Pancreas (tissue), 10 donors: ENCODE data around the gene DMD. TPM values are rescaled to one million over a fixed set of nuclear protein-coding genes. Genes with fewer than 3 reads are reported as not detected.

Experiments
- ATAC-seq, 4 donors: fragments of 200-7000 bp; cut with Tn5 transposase; one replicate each; pipeline versions ENCODE4 v1.8.0 to v1.9.1; 2020; ENCODE audit warnings: mild to moderate bottlenecking in 4 of 4, moderate library complexity in 4 of 4
- DNase-seq, 6 donors: peaks; one replicate each; pipeline ENCODE4 v3.0.0-alpha.2; 2020
- FAIRE-seq: peaks from 2 replicates; lab custom pipeline; 2012; peaks lifted over from hg19 to GRCh38; lab: Jason Lieb, UNC
- H3K27ac ChIP-seq, 4 donors: fragments of 200-600 bp; sonication (generic); 1 replicate in 3 of 4; 2 replicates in 1 of 4; pipeline versions ENCODE4 v1.5.0 to v1.8.0; 2020
- H3K27me3 ChIP-seq, 4 donors: fragments of 200-600 bp; one replicate each; pipeline ENCODE4 v1.8.0; 2021
- H3K36me3 ChIP-seq, 3 donors: fragments of 200-600 bp; sonication (generic) in 1 of 3; one replicate each; pipeline versions ENCODE4 v1.5.0 to v1.8.0; 2020 to 2021
- H3K4me1 ChIP-seq, 3 donors: fragments of 200-600 bp; one replicate each; pipeline ENCODE4 v1.8.0; 2021
- H3K4me3 ChIP-seq, 4 donors: fragments of 200-600 bp; sonication (generic) in 2 of 4; one replicate each; pipeline versions ENCODE4 v1.5.0 to v1.8.0; 2020 to 2021
- H3K9me3 ChIP-seq, 4 donors: fragments of 200-600 bp; one replicate each; pipeline ENCODE4 v1.8.0; 2021
- WGBS, 2 donors: extraction: QIAGEN DNeasy Blood & Tissue Kit; methylation state at CpG; one replicate each; pipeline ENCODE4 v1.1.7; 2013; 5-methylcytosine and 5-hydroxymethylcytosine counted together
- intact Hi-C, 3 donors: fragments of 100-400 bp; cut with DNase I; formaldehyde crosslinking; loops; one replicate each; pipeline versions ENCODE4 v1.11.1 to v1.14.2; 2022
- polyA plus RNA-seq, 2 donors: library from polyadenylated mRNA; stranded (reverse); fragments of 200-250 nt; gene quantifications; one replicate each; pipeline ENCODE4 v1.2.3, GENCODE V29; 2013
- total RNA-seq, 6 donors: library from RNA; stranded (reverse); fragmentation: NEBNext Ultra II Directional in 4 of 6; extraction: Animal tissue kit (Norgen Biotek cat#: 25700) in 4 of 6; gene quantifications; one replicate each; pipeline versions ENCODE4 v1.2.1 to v1.2.4, GENCODE V29; 2021 to 2023
- TF ChIP-seq, protein P1 (sequence below), 4 donors: fragments of 200-600 bp; sonication (generic) in 3 of 4; IDR thresholded peaks; one replicate each; pipeline versions ENCODE4 v1.5.0 to v1.8.0; 2021; ENCODE audit warnings: antibody characterized with exemption in 4 of 4
- donor health status: healthy with polysubstance abuse.
- donor health status: DM: no; HTN: no; CAD: no; lungs with moderate emphysema.
- donor health status: DM: no; HTN: no; CAD: no.
- donor health status: control.
- donor health status: control.
- donor health status: Bipolar disorder and iron deficiency.
- donor health status: DM: yes; HTN: yes; CAD: no.
- donor health status: DM: no; HTN: no; CAD: no.
- donor health status: DM: no; HTN: no; CAD: no.
- donor health status: DM: yes; HTN: yes; CAD: no.

DMD gene
- total and polyA plus RNA-seq, 8 donors, result 9.1 to 46.5 (median 32.1) TPM

DNA sequence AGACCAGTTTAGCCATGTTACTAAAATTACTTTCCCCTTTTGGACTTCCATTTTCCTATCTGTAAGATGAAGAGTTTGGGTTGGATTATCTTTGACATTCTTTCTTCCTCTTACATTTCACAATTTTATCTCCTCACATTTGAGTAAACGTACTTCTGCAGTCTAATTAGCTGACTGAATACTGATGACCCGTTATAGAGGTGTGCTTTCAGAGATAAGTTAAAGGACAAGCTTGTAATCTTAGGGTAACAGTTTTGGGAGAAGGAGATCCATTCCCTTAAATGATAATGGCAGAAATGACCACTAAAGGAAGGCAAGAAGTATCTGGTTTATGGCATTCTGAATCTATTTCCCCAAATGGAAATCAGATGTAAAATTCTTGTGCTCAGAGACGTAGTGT, 1916.9 kb downstream of the DMD start:
- H3K36me3 ChIP-seq, result no peaks in the 10 kb centered on the region
- intact Hi-C loops, result no loop called here
- no peak for FAIRE-seq

DNA sequence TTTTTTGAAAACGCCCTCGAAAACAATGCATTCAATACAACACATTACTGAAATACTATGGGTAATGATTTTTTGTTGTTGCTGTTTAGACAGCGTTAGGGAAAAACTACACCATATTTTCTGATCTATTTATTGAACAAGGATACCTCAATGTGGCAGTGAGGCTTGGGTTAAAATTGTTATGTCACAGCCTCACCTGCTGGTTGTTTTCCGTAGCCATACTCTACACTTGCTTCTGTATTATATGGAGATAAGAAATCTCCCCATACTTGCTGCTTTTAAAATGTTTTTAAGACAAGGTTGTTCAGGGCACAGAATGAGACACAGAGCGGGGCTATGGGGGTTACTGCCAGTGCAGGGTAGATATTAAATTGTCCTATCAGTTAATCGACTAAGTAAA, 1917.9 kb downstream of the DMD start:
- no peaks in the 10 kb centered on the region for H3K4me1 ChIP-seq
- no peaks in the 10 kb centered on the region for H3K9me3 ChIP-seq
- ATAC-seq (peak; percentile 60 to 88 (median 78)), FAIRE-seq (no peak), DNase-seq (peak in 1 of 6 donors; percentile 23)
- H3K36me3 ChIP-seq, result no peaks in the 10 kb centered on the region
- H3K4me3 ChIP-seq, result no peak overlapping the region
- intact Hi-C loops, result no loop called here
- no peaks in the 10 kb centered on the region for H3K27me3 ChIP-seq
- TF ChIP-seq, protein P1, sequence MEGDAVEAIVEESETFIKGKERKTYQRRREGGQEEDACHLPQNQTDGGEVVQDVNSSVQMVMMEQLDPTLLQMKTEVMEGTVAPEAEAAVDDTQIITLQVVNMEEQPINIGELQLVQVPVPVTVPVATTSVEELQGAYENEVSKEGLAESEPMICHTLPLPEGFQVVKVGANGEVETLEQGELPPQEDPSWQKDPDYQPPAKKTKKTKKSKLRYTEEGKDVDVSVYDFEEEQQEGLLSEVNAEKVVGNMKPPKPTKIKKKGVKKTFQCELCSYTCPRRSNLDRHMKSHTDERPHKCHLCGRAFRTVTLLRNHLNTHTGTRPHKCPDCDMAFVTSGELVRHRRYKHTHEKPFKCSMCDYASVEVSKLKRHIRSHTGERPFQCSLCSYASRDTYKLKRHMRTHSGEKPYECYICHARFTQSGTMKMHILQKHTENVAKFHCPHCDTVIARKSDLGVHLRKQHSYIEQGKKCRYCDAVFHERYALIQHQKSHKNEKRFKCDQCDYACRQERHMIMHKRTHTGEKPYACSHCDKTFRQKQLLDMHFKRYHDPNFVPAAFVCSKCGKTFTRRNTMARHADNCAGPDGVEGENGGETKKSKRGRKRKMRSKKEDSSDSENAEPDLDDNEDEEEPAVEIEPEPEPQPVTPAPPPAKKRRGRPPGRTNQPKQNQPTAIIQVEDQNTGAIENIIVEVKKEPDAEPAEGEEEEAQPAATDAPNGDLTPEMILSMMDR (IDR thresholded peaks at IDR 0.05), result peak in 1 of 4 donors; percentile 35
- WGBS, 2 donors, result 29 to 33% methylated on average over 6 of the region's 6 CpGs
- no peak overlapping the region for H3K27ac ChIP-seq

More for the DNA sequence above, 1916.9 kb downstream of the DMD start:
- H3K27me3 ChIP-seq, result no peaks in the 10 kb centered on the region
- no peak overlapping the region for H3K27ac ChIP-seq
- no peak overlapping the region for H3K4me3 ChIP-seq
- TF ChIP-seq, protein P1 (IDR thresholded peaks at IDR 0.05), result no peak
- DNase-seq (no peak), ATAC-seq (no peak)
- H3K4me1 ChIP-seq, result no peaks in the 10 kb centered on the region
- WGBS, 2 donors, result 55 to 58% methylated on average over 3 of the region's 3 CpGs
- no peaks in the 10 kb centered on the region for H3K9me3 ChIP-seq

DNA sequence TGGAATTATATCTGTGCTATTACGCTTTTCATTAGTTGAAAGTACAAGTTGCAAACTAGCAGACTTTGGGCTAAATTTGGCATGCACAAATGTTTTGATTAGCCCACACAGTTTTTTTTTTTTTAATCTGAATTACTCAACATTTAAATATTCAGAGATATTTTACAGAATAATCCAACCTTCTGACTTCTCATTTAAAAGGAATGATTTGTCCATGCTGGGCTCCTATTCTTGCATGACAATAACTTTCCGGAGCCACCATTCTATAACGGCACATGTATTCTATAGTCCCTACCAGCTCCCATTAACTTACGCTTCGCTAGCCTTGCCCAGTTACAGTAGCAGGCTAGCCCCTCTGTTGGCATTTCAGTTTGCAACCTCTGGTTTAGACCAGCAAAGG, 1920.2 kb downstream of the DMD start:
- TF ChIP-seq, protein P1 (IDR thresholded peaks at IDR 0.05), result no peak
- 90 to 95% methylated on average over 5 of the region's 5 CpGs for WGBS, 2 donors
- ATAC-seq (no peak), FAIRE-seq (no peak), DNase-seq (no peak)
- H3K36me3 ChIP-seq, result no peaks in the 10 kb centered on the region
- no peak overlapping the region for H3K4me3 ChIP-seq
- no peak overlapping the region for H3K27ac ChIP-seq
- no peaks in the 10 kb centered on the region for H3K27me3 ChIP-seq
- intact Hi-C loops, result no loop called here
- H3K9me3 ChIP-seq, result no peaks in the 10 kb centered on the region
- no peaks in the 10 kb centered on the region for H3K4me1 ChIP-seq

DNA sequence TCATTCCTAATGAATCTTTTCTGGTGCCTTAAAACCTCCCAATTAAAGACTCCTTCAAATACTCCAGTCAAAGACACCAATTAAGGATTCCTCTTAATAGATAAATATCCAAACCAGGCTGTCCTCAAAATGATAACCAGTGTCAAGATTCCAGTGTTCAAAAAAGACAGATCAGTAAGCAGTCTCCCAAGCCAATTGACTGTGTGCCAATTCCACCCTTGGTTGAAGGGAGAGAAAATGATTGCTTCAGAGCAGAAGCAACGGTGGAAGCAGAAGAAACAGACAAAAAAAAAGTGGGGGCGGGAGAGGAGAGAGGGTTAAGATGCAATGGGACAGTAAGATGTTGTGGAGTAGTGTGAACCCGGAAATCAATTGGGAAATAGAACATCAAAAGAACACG, 1923.5 kb downstream of the DMD start:
- FAIRE-seq (no peak), DNase-seq (no peak), ATAC-seq (no peak)
- 44 to 62% methylated on average over 4 of the region's 4 CpGs for WGBS, 2 donors
- TF ChIP-seq, protein P1 (IDR thresholded peaks at IDR 0.05), result no peak
- intact Hi-C loops, result no loop called here
- H3K4me3 ChIP-seq, result no peak overlapping the region
- no peaks in the 10 kb centered on the region for H3K36me3 ChIP-seq
- H3K9me3 ChIP-seq, result no peaks in the 10 kb centered on the region
- no peak overlapping the region for H3K27ac ChIP-seq
- no peaks in the 10 kb centered on the region for H3K4me1 ChIP-seq
- peaks cover 0 to 5% (median 0%) of the 10 kb centered on the region in 4 donors for H3K27me3 ChIP-seq

DNA sequence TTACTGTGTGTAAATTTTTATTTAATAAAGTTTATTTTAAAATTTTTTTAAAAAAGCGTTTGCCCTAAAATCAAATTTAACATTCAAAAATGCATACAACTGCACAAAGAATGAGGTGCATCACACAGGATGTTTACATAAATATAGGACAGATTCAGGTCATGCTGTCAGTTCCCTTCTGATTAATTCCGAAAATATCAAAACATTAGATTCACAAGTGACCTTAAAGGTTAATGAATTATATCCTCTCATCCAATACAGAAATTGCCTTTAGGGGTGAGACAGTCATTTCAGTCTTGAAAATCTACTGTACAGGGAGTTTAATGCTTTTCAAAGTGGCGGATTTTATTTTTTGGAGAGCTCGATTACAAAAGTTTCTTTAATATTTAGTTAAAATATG, 1930.8 kb downstream of the DMD start:
- no peak overlapping the region for H3K27ac ChIP-seq
- FAIRE-seq (no peak), DNase-seq (no peak), ATAC-seq (no peak)
- peaks cover 0 to 8% (median 0%) of the 10 kb centered on the region in 4 donors for H3K27me3 ChIP-seq
- WGBS, 2 donors, result 60 to 80% methylated on average over 4 of the region's 4 CpGs
- H3K4me1 ChIP-seq, result no peaks in the 10 kb centered on the region
- no peak overlapping the region for H3K4me3 ChIP-seq
- H3K9me3 ChIP-seq, result no peaks in the 10 kb centered on the region
- intact Hi-C loops, result no loop called here
- TF ChIP-seq, protein P1 (IDR thresholded peaks at IDR 0.05), result no peak
- H3K36me3 ChIP-seq, result no peaks in the 10 kb centered on the region
